Cardiac fibroblast (primary cell): ENCODE results near the gene ARHGEF28.

Experiments used
- DNase-seq, 2 donors: peaks; one replicate each; pipeline versions ENCODE4 v3.0.0 to v3.0.0-alpha.2; 2010; ENCODE audit warnings: low read depth in 2 of 2
- H3K4me3 ChIP-seq, 2 donors: replicated peaks in 1 of 2; 1 replicate in 1 of 2; 2 replicates in 1 of 2; pipeline ENCODE4 v1.5.1; 2011; ENCODE audit warnings: low read depth in 2 of 2, low read length in 2 of 2, mild to moderate bottlenecking in 2 of 2, moderate library complexity in 1 of 2
- CTCF ChIP-seq: IDR thresholded peaks from one replicate; pipeline ENCODE4 v1.5.1; 2011; ENCODE audit warnings: low read depth, mild to moderate bottlenecking, low read length, inconsistent platforms

ARHGEF28 gene

DNA sequence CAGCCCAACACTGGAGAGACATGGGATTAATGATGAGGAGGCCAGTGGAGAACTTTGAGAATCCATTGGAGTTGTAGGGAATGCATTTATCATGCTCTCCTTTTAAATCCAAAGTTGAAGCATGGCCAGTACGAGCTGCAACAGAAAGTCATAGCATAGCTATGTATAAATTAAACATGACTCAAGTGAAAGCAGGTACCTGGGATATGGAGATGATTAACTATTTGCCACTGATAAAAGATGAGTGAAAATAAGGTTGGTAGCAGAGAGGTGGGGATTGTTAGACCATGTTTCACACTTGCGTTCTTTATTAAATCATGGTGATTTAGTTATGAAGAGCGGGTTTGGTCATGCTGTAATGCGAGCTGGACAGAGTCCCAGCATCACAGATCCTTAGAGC is 189.6 kb downstream of the ARHGEF28 start:
- DNase-seq = peak in 1 of 2 donors; percentile 60
- no peak for TF ChIP-seq CTCF
- no peak overlapping the region for H3K4me3 ChIP-seq

DNA sequence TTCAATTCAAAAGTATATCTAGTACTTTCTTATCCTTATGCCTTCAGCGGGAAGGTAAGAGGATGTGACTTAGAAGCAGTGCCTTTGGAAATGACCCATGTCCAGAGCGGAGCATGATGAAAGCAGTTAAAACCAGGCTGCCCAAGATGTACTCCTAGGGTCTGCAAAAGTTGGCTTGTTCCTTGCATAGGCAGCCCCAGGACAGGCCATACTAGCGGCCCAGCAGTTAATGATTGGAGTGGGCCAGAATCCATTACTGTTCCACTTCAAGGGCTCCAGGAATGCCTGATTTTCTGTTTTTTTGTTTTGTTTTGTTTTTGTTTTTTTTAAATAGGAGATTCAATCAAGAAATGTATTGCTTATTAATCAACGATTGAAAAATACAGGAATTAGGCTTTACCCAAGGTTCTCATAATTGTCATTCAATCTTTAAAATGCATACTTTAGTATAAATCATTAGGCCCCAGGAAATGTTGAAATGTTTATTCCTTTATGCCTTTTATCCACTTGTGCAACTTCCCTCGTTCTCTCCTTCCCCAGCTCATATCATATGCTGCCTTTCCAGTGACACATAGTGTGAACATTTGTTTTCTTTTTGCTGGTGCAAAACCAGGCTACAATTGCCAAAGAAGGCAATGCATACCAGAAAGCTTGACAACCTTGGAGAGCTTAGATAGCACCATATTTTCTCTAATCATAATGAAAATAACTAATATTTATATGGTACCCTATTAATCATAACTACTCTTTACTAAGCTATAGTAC is 190.8 kb downstream of the ARHGEF28 start:
- H3K4me3 ChIP-seq = no peak overlapping the region
- TF ChIP-seq CTCF = no peak
- peak; percentile 82 to 97 for DNase-seq

- no peak for TF ChIP-seq CTCF
- H3K4me3 ChIP-seq = no peak overlapping the region
- DNase-seq = peak; percentile 14 to 91
Measured at GRCh38 chr5:73818357-73818756, 192.4 kb downstream of the ARHGEF28 start.

GRCh38 chr5:73820326-73820725 is 194.3 kb downstream of the ARHGEF28 start:
- H3K4me3 ChIP-seq = no peak overlapping the region
- TF ChIP-seq CTCF = no peak
- no peak for DNase-seq

DNA sequence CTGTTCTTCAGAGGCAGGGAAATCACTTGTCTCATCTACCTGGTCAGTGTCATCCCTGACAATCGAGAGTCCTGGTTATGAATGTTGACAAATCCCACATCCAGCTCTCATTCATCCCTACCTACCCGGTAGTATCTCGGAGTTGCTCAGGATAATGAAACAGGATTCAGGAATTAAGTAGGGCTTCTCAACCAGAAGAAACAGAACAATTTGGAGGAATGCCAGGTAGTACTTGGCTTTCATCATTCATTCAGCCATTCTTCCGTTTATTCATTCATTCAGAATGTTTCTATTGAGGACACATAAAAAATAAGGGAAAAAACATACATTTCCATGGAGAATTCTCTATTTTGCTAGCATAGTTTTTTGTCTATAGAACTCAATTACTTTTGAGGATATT is 195.0 kb downstream of the ARHGEF28 start:
- peak; percentile 34 to 48 for DNase-seq
- no peak for TF ChIP-seq CTCF
- no peak overlapping the region for H3K4me3 ChIP-seq

GRCh38 chr5:73822278-73822988 is 196.4 kb downstream of the ARHGEF28 start:
- TF ChIP-seq CTCF = no peak

More at GRCh38 chr5:73822278-73822988, 196.4 kb downstream of the ARHGEF28 start:
- H3K4me3 ChIP-seq = no peak overlapping the region
- DNase-seq = peak in 1 of 2 donors; percentile 22
